Fibroblast of lung (primary cell): ENCODE measurements around the gene PMEPA1.

Experiments
- CTCF ChIP-seq, 2 donors: IDR thresholded peaks in 1 of 2; conservative IDR thresholded peaks in 1 of 2; 1 replicate in 1 of 2; 2 replicates in 1 of 2; pipeline ENCODE4 v1.5.1; 2011 to 2012; ENCODE audit warnings: low read length in 2 of 2, control low read depth in 1 of 2, inconsistent platforms in 1 of 2, low read depth in 1 of 2, mild to moderate bottlenecking in 1 of 2
- EZH2 ChIP-seq: IDR thresholded peaks from 2 replicates; pipeline ENCODE4 v1.5.1; 2012; ENCODE audit warnings: low read length, control low read depth, mild to moderate bottlenecking; ENCODE audit errors: missing control alignments

GRCh38 chr20:57663681-57664451 lies 45.9 kb downstream of the PMEPA1 start:
- TF ChIP-seq EZH2 (no peak), CTCF (conservative IDR thresholded peaks at IDR 0.05 in 1 of 2, IDR thresholded peaks at IDR 0.05 in 1 of 2; ENCODE audit: low read depth in 1 of 2, low read length in 2 of 2) (no peak)
